ENCODE measurements around the gene CXCR4.

GRCh38 chr2:136154384-136154783, 36.4 kb upstream of the CXCR4 start:
- TF ChIP-seq CTCF (IDR thresholded peaks at IDR 0.05; ENCODE audit: poor library complexity, severe bottlenecking) (no peak), EP300 (conservative IDR thresholded peaks at IDR 0.05; ENCODE audit: poor library complexity, severe bottlenecking) (no peak), REST (IDR thresholded peaks at IDR 0.05; ENCODE audit: borderline replicate concordance) (no peak), POLR2AphosphoS5 (IDR thresholded peaks at IDR 0.05) (no peak), MXI1 (conservative IDR thresholded peaks at IDR 0.05; ENCODE audit: poor library complexity, severe bottlenecking) (no peak), EZH2 (IDR thresholded peaks at IDR 0.05; ENCODE audit: borderline replicate concordance, insufficient read depth, low read length, poor library complexity, severe bottlenecking) (no peak), SMC3 (conservative IDR thresholded peaks at IDR 0.05; ENCODE audit: poor library complexity) (no peak), RAD21 (conservative IDR thresholded peaks at IDR 0.05) (no peak), TAF1 (IDR thresholded peaks at IDR 0.05; ENCODE audit: low read depth) (no peak)
